NB4 (cell line): ENCODE data around the gene CALML3.

Source experiments
- DNase-seq: peaks from one replicate; pipeline ENCODE4 v3.0.0; 2010; ENCODE audit warnings: low read depth
- H3K4me3 ChIP-seq: one replicate; pipeline ENCODE4 v1.5.1; 2011; ENCODE audit warnings: mild to moderate bottlenecking, low read depth, low read length, moderate library complexity
- MYC ChIP-seq: IDR thresholded peaks from 2 replicates; pipeline ENCODE4 v1.6.1; 2011; ENCODE audit warnings: low read depth, low read length
- POLR2A ChIP-seq: IDR thresholded peaks from 2 replicates; pipeline ENCODE4 v1.6.1; 2011; ENCODE audit warnings: mild to moderate bottlenecking; ENCODE audit not compliant: insufficient read length; ENCODE audit errors: extremely low read depth
- TF ChIP-seq, protein P1 (sequence below): IDR thresholded peaks from one replicate; pipeline ENCODE4 v1.5.1; 2012; ENCODE audit warnings: low read depth, low read length
- TF ChIP-seq, protein P2 (sequence below): IDR thresholded peaks from 2 replicates; pipeline ENCODE4 v1.6.1; 2011; ENCODE audit warnings: low read depth, low read length

Gene CALML3

DNA sequence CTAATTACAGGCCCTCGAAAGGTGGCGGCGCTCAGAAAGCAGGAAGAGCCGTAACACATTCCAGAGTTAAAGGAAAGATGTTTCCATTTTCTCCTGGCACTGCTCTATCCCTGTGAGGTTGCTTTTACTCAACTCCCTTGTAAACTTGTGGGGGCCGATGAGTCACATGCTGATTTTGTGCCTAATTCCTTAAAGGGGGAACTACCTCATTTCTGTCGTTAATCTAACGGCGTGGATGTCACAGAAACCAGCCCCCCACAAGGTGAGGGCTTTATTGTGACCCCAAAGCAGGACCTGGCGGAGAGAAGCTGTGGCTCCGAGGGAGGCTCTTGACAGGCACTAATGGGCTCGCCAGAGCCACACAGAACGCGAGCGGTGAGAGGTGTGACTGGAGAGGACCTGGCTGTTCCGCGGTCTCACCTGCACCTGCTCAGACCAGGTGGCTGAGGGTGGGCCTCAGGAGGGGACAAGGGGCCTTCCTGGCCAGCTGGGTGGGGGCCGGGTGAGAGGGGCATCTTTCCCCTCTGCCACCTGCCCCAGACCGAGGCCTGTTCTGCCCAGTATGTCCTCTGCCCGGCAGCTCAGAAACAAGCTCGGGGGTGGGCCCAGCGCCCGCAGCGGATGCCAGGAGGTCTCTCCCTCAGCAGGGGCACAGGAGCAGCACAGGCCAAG lies 50.9 kb downstream of the CALML3 start:
- peak; percentile 62 for DNase-seq
- no peak overlapping the region for H3K4me3 ChIP-seq
- TF ChIP-seq MYC (no peak), POLR2A (no peak)
- TF ChIP-seq, protein P1, sequence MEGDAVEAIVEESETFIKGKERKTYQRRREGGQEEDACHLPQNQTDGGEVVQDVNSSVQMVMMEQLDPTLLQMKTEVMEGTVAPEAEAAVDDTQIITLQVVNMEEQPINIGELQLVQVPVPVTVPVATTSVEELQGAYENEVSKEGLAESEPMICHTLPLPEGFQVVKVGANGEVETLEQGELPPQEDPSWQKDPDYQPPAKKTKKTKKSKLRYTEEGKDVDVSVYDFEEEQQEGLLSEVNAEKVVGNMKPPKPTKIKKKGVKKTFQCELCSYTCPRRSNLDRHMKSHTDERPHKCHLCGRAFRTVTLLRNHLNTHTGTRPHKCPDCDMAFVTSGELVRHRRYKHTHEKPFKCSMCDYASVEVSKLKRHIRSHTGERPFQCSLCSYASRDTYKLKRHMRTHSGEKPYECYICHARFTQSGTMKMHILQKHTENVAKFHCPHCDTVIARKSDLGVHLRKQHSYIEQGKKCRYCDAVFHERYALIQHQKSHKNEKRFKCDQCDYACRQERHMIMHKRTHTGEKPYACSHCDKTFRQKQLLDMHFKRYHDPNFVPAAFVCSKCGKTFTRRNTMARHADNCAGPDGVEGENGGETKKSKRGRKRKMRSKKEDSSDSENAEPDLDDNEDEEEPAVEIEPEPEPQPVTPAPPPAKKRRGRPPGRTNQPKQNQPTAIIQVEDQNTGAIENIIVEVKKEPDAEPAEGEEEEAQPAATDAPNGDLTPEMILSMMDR = no peak
- TF ChIP-seq, protein P2, sequence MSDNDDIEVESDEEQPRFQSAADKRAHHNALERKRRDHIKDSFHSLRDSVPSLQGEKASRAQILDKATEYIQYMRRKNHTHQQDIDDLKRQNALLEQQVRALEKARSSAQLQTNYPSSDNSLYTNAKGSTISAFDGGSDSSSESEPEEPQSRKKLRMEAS = no peak

DNA sequence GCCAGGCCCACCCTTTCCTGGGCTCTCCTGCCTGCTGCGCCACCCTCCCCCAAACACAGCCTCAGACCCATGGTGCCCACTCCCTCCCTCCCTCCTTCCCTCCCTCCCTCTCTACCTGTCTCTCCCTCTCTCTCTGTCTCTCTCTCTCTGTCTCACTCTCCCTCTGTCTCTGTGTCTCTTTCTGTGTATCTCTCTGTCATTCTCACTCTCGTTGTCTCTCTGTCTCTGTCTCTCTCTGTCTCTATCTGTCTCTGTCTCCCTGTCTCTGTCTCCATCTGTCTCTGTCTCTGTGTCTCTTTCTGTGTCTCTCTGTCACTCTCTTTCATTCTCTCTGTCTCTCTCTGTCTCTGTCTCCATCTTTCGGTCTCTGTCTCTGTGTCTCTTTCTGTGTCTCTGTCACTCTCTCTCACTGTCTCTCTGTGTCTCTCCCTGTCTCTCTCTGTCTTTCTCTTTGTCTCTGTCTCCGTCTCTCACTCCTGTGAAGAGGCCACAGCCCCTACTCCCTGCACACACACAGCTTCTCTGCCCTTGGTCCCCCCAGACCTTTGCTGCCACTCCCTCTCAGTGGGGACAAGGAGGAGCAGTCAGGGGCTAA lies 51.5 kb downstream of the CALML3 start:
- no peak for DNase-seq
- H3K4me3 ChIP-seq = no peak overlapping the region
- TF ChIP-seq, protein P2 = no peak
- TF ChIP-seq MYC (no peak), POLR2A (no peak)
- TF ChIP-seq, protein P1 = no peak
